HG03060 (cell line): ENCODE results near the gene KATNAL2.

Source experiments
- ATAC-seq: cut with Tn5 transposase; IDR thresholded peaks from one replicate; pipeline ENCODE4 v1.9.1; 2021; ENCODE audit warnings: low read depth, moderate number of reproducible peaks; ENCODE audit not compliant: unreplicated experiment

Gene KATNAL2

DNA sequence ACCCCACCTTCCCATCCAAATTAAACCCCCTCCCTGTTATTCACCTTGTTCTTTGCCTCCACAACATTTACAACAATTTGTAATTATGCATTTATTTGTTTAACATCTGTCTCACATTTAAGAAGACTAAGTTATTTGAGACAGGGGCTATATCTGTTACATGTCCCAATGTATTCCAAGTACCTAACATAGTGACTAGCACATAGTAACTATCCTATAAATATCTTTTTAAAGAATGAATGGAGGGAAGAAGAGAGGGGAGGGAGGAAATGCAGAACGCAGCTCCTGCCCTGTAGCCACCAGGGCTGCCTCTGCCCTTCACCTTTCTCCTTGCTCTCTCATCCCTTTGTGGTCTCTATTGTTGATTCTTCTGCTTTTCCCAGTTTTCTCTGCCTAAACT is 192.3 kb downstream of the KATNAL2 start:
- ATAC-seq: no peak

DNA sequence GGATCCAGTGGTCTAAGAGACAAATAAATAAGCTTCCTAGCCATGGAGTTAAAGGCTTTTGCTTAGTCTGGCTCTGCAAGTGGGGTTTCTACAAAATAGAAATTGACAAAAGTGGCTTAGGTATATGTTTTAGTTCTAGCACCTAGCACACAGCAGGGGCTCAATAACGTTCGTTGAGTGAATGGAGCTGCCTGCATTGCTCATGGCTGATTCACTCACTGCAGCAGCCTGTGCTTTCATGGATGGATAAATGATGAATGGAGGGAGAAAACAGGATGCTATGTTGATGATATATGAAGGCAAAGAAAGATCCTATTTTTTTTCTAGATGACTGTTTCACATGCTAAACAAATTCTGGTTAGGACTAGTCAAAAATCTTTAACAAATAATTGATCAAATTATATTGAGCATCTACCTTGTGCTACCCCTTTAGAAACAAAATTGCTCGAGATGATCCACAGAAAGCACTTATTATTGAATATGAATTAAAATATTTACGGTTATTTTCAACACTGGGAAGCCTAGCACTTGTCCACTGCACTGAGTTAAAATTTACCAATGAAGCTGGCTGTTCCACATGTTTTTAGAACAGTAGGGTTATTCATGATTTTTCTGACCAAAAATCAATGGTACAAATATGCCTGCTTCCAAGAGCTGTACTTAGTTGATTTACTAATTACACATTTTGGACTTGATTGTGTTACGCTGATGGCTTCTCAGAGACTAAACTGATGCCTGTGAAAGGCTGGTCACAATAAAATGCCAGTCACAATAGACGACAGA is 193.3 kb downstream of the KATNAL2 start:
- no peak for ATAC-seq

DNA sequence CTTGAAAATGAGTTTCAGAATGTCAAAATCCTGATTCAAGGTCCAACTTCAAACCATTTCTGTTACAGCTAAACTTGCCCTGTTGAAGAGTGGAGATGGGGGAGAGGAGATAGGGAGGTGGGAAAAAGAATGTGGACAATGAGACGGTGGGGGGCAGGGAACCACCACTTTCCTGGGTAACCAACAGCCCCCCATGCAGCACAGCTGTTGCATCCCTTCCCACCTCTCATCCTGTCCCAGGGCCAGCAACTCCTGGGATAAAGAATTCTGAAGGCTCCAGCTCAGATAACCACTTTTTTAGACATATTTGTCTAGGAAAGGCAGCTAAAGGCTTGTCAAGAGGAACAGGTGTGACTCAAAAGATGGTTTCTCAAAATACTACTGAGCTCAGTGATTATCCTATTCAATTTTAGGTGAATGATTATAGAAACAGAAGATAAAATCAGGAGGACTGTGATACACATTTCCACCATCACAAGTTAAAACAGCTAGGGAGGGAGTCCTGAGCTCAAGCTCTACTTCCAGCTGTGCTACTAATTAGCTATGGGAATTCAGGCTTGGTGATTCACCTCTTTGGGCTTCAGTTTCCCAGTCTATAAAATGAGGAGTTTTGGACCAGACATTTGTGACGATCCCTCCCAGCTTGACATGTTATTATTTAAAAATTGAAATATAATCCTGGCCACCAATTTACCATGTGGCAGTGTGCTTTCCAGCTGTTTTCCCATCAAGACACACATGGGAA is 196.6 kb downstream of the KATNAL2 start:
- no peak for ATAC-seq

DNA sequence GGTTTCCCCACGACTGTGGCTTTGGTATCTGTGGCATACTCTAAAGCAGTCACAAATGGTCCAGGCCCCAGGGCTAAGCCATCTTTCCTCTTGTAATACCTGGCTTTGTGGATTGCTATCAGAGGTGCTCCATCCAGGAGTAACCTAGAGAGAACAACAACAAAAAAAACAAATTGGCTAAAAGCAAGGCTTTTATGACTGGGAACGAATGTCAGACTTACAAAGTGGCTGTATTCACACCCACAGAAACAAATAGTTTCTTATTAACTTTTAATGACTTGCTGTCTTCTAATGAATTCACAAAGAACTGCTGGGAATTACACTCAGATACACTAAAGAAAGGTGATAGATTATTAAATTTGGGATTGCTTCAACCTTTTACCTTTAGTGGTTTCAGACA is 197.8 kb downstream of the KATNAL2 start:
- ATAC-seq: no peak

DNA sequence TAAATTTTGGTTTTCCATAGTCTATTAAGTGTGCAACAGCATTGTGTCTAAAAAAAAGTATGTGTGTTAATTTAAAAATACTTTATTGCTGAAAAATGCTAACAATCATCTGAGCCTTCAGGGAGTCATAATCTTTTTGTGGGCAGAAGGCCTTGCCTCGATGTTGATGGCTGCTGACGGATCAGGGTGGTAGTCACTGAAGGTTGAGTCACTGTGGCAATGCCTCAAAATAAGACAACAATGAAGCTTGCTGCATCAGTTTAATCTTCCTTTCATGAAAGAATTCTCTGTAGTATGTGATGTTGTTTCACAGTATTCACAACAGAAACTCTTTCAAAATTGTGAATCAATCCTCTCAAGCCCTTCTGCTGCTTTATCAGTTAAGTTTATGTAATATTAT is 201.6 kb downstream of the KATNAL2 start:
- ATAC-seq: no peak

DNA sequence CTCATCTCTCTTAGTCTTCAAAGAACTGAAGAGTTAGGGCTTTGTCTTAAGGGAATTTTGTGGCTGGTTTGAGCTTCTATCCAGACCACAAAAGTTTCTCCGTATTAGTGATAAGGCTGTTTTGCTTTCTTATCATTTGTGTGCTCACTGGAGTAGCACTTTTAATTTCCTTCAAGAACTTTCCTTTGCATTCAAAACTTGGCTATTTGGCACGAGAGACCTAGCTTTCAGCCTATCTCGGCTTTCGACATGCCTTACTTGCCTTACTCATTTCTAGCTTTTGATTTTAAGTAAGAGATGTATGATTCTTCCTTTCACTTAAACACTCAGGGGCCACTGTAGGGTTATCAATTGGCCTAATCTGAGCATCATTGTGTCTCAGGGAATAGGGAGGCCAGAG is 203.0 kb downstream of the KATNAL2 start:
- peak; percentile 89 for ATAC-seq

DNA sequence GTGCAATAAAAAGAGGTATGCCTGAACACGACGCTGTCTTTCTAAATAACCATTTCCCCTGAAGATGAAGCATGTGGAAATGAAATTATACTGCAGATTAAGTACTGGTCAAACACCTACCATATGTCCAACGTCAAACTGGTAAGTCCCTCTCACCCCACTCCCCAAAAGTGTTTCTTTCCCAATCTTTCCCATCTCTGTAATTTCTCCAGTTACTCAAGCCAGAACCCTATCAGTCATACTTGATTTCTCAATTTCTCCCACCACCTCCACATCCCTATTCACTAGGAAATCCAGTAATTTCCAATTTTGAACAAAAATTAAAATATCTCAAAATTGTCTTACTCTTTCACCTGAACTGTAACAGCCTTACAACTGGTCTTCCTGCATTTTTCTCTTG is 203.7 kb downstream of the KATNAL2 start:
- no peak for ATAC-seq

DNA sequence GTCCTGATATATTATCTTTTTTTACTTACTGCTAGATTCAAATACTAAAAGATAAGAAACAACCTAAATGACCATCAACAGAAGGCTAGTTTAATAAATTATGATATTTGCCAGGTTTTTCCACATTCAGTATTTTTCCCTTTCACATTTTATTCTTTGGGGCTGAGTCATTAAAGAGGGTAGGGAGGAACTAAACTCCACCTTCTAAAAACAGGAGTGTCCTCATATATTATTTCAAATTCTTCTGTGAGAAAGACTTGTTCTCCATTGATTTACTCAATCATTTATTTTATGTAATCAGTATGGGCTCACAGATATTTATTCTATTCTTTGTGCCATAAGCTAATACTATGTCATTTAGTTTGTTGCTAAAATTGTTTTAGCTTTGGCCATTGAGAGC is 223.9 kb downstream of the KATNAL2 start:
- no peak for ATAC-seq

DNA sequence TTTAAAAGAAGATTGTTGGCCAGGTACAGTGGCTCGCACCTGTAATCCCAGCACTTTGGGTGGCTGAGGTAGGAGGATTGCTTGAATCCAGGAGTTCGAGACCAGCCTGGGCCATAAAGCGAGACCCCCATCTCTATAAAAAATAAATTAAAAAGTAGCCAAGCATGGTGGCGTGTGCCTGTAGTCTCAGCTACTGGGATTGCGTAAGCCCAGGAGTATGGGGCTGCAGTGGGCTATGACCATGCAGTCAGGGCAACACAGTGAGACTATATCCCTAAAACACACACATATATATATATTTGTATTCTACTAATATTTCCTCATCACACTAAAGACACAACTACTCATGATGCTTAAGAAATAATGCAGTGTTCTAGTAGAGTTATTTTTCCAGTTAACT is 225.8 kb downstream of the KATNAL2 start:
- ATAC-seq: no peak

DNA sequence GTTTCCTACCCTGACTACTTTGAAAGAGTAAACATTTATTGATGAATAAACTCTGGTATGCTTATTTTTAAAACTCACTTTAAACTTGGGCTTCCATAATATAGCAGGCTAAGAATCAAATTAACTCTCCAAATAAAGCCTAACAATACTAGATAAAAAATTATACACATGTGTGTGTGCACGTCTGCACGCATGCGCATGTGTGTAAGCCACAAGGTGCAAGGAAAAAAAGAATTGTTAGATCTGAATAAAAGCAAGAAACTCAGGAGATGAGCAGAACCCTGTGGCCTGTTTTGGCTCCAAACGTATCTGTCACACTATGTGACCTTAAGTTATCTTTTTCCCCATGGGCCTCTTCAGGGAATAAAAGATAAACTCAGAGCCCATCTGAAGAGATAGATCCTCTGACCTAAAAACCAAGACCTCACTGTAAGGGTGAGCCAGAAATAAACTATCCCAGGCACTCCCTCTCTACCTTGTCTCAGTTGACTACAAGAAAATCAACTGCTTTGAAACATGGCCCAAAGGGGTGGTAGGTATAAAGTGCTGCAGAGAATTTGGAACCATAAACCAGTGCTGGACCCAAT is 226.6 kb downstream of the KATNAL2 start:
- ATAC-seq: no peak

DNA sequence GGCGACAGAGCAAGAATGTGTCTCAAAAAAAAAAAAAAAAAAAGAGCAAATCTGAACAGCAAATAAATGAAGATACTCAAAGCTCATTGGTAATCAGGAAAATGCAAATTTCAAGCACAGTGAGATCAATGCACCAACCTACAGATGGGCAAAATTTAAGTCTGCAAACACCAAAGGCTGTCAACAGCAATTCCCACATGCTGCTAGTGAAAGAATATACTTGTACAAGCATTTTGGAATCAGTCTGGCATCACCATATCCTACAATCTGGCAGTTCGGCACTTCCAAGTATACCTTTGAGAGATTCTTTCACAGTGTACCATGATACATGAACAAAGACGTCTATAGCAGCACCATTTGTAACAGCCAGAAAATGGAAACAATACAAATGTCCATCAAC is 228.8 kb downstream of the KATNAL2 start:
- no peak for ATAC-seq

DNA sequence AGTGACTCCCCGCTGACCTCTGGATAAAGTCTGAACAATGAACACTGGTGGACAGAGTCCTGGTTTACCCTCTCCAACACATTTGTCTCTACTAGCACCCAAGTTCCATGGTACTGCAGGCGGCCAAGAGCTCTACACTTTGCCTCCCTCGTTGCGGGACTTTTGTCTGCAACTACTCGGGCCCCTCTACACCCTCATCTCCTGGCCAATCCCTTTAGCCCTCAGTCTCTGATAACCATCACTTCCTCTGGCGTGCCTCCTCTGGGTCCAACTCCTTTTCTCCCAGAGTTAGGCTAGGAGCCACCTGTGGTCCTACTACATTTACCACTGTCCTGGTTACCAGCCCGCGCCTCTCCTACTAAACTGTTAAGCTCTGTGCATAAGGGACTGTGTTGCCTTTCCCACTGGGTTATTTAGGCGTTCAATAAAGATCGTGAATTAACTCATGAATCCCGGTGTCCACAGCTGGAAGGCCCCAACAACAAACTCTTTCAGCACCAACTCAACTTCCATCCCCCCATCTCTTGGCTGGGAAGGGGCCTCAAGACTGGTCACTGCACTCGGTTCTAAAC is 232.1 kb downstream of the KATNAL2 start:
- ATAC-seq: no peak

DNA sequence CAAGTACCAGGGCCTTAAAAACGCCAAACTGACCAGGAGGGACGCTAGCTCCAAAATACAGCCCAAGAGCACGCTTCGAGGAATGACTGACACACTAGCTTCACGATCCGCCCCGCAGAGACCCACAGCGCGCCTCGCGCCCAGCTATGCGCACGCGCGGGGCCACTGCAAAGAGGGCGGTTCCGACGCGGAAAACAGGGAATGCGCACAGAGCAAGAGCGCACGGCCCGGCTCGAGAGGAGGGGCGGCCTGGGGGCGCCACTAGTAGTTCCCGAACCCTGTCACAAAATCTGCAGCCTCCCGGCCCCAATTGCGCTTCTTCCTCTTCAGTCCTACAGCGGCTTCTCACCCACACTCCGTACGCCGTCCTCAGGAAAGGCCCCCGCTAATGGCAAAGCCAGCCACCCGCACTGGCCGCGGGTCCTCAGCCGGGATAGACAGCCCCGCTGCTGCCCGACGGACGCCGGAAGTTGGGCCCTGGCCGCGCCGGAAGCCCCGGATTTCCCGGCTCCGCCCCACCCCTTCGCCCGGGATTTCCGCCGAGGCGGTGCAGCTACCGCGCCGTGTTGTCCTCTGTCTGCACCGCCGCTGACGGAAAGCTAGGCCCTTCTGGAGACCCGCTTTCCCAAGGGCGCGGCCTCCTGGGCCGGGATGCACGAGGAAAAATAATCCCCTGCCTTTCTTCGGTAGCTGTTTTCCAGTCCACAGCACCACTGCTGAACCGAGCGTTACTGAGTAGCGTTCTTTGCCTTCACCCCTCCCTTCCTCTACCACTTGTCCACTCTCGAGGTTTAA is 232.8 kb downstream of the KATNAL2 start, which contains the start of gene HDHD2:
TSS of gene HDHD2 (minus strand) at position 472 of the 795 bp plus-strand sequence. CDS start 14,061 bp downstream, outside the sequence.
- peak; percentile 53 for ATAC-seq

DNA sequence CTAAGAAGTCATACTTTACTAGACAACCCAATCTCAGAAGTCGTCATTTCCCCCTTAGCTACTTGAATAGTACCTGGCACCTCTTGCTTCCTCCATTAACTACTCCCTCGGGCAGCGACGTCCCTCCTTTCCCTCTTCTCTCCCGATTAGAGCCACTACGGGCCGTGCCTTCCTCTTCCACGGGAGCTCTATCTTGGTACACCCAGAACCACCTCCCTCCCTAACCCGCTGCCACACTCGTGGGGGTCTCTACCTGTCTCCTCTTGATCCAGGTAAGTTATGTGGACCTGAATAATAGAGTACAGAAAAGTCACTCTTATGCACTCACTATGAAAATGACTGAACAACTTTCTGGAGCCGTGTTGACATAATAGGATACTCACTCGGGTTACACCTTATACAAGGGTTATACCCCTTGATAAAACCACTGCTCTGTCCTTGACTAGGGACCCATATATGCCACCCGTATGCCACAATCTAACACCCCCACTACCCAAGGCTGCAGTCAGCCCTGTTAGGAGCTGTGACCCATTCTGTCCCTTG is 233.5 kb downstream of the KATNAL2 start:
- peak; percentile 24 for ATAC-seq

DNA sequence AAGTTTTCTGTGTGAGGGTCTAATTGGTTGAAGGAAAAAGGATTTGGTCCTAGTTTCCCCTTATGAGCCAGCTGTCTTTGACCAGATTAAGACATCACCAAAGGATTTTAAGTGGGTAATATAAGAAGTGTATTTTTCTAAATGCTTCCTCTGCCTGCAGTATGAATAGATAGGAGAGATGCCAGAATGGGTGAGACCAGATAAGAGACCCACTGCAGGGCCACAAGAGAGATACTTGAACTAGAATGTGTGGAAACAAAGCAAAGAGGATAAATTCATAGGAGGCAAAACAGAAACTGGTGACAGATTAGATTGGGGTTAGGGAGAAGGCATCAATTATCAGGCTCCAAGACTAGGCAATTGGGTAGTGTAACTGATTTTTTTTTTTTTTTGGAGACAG is 234.0 kb downstream of the KATNAL2 start:
- ATAC-seq: no peak
